Measurements from ENCODE around the gene PXN.

Gene PXN

DNA sequence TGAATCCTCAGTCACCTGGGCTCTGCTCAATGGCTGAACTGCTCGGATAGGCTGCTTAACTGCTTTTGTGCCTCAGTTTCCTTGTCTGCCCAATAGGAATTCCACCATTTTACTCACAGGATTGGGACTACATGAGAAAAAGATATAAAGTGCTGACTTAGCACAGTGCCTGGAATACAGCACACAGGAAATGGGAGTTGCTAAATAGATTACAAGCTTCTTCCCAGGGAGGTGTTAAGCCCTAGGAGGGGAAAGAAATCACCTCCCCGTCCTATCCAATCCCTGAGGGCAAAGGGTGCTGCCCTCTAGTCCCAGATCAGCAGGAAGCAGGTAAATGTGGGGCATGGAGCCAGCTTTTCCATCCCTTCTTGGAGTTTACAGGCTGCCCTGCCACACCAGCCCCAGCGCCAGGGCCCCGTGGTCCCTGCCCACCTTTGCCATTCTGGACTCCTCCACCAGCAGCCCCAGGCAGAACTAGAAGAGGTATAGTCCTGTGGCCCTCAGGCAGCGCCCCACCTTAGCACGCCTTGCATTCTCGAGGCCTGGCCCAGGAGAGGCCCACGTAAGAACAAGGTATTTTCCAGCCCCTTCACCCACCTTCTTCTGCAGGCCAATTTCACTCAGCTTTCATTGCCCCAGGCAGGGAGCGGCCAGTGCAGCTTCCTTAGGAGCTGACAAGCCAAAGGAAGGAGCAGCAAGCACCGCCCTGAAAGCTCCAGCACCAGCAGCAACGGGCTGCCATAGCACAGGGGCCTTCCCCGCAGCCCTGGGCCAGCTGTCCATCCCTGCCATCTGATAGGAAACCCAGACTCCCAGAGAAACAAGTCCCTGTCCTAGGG is 35.8 kb downstream of the PXN start:
- no peaks in the 10 kb centered on the region for H3K9me3 Mint-ChIP-seq
- TF ChIP-seq, protein P1, sequence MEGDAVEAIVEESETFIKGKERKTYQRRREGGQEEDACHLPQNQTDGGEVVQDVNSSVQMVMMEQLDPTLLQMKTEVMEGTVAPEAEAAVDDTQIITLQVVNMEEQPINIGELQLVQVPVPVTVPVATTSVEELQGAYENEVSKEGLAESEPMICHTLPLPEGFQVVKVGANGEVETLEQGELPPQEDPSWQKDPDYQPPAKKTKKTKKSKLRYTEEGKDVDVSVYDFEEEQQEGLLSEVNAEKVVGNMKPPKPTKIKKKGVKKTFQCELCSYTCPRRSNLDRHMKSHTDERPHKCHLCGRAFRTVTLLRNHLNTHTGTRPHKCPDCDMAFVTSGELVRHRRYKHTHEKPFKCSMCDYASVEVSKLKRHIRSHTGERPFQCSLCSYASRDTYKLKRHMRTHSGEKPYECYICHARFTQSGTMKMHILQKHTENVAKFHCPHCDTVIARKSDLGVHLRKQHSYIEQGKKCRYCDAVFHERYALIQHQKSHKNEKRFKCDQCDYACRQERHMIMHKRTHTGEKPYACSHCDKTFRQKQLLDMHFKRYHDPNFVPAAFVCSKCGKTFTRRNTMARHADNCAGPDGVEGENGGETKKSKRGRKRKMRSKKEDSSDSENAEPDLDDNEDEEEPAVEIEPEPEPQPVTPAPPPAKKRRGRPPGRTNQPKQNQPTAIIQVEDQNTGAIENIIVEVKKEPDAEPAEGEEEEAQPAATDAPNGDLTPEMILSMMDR (IDR thresholded peaks at IDR 0.05; ENCODE audit: unreplicated experiment in 3 of 3), result no peak

DNA sequence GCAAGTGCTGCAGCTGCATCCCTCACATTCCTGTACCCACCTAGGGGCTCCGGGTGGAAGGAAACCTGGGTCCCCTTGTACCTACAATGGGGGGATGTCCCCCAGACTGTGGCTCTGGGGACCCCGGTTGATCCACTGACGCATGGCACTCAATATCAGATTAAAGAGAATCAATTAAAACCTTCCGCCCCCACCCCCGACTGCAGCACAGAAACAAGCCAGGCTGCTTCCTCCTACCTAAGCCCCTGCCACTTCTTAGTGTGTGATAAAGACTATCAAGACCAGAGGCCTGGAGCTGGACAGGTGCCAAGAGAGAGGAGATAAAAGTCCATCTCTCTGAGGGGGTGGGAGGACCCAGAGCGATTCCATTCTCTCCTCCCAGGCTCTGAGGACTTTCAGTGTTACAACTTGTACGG is 36.5 kb downstream of the PXN start:
- peak overlapping the region; percentile 92 to 95 (median 95) for H3K27ac Mint-ChIP-seq
- no peaks in the 10 kb centered on the region for H3K36me3 Mint-ChIP-seq (ENCODE audit: low read depth)
- no peaks in the 10 kb centered on the region for H3K27me3 Mint-ChIP-seq (ENCODE audit: low read depth)
- peaks cover 76% of the 10 kb centered on the region for H3K4me1 Mint-ChIP-seq
- H3K4me3 Mint-ChIP-seq, result peak overlapping the region; percentile 47 to 65 (median 56)
- TF ChIP-seq, protein P1 (IDR thresholded peaks at IDR 0.05; ENCODE audit: unreplicated experiment in 3 of 3), result no peak
- H3K9me3 Mint-ChIP-seq, result no peaks in the 10 kb centered on the region

More for the DNA sequence above, 35.8 kb downstream of the PXN start:
- H3K4me3 Mint-ChIP-seq, result peak overlapping the region; percentile 47 to 65 (median 56)
- no peaks in the 10 kb centered on the region for H3K27me3 Mint-ChIP-seq (ENCODE audit: low read depth)
- H3K27ac Mint-ChIP-seq, result peak overlapping the region; percentile 92 to 95 (median 95)
- H3K36me3 Mint-ChIP-seq (ENCODE audit: low read depth), result no peaks in the 10 kb centered on the region
- peaks cover 82% of the 10 kb centered on the region for H3K4me1 Mint-ChIP-seq

DNA sequence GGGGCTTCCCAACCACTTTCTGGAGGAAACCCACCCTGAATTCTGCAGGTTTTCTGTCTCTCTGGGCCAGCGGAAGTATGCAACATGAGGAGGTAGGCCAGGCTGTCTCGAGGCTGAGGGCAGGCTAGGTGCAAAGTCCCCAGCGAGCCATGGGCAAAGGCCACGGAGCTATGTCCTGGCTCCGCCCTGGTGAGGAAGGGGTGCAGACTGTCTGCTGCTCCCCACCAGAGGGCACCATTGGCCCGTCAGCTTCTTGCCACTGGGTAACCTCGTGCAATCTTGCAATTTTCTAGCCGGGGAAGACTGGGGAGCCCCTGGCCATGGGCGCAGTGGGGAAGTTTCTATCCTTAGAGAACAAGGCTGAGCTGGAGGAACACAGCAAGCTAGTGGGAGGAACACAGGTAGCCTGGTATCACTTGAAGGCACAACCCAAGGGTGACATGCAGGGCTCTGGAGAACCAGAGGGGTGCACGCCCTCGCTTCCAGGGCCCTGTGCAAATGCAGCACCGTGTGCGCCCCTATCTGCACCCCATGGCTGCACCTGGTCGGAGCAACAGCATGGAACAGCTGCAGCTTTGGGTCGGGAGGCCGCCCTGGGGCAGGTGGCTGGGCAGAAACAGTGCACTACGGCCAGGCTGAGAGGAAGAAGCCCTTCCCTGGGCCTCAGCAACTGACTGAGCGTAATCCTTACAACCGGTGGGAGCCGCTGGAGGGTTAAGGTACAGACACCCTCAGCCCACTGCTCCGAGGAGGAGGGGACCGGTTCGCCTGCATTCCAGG is 37.0 kb downstream of the PXN start:
- no peaks in the 10 kb centered on the region for H3K9me3 Mint-ChIP-seq
- TF ChIP-seq, protein P1 (IDR thresholded peaks at IDR 0.05; ENCODE audit: unreplicated experiment in 3 of 3), result peak; percentile 80 to 96 (median 91)
- H3K4me3 Mint-ChIP-seq, result peak overlapping the region; percentile 47 to 65 (median 56)
- peak overlapping the region; percentile 92 to 95 (median 95) for H3K27ac Mint-ChIP-seq
- no peaks in the 10 kb centered on the region for H3K27me3 Mint-ChIP-seq (ENCODE audit: low read depth)
- no peaks in the 10 kb centered on the region for H3K36me3 Mint-ChIP-seq (ENCODE audit: low read depth)
- H3K4me1 Mint-ChIP-seq, result peaks cover 70% of the 10 kb centered on the region

DNA sequence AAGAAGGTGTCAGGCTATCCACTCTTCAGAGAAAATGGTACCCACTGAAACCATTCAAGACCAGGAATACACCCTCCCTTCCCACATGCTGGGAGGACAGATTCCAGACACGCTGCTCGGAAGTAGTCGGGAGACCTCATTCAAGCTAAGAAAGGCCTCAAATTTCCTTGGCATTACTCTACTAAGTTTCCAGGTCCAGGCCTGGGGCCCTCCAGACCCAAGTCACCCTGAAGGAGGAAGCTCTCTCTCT is 37.6 kb downstream of the PXN start:
- Mint-ChIP-seq H3K9me3 (no peaks in the 10 kb centered on the region), H3K4me3 (peak overlapping the region; percentile 45 to 56 (median 47)), H3K27ac (peak overlapping the region; percentile 92 to 95 (median 95)), H3K4me1 (peaks cover 65% of the 10 kb centered on the region), H3K27me3 (ENCODE audit: low read depth) (no peaks in the 10 kb centered on the region), H3K36me3 (ENCODE audit: low read depth) (peaks cover 2% of the 10 kb centered on the region)
- TF ChIP-seq, protein P1 (IDR thresholded peaks at IDR 0.05; ENCODE audit: unreplicated experiment in 3 of 3), result no peak

DNA sequence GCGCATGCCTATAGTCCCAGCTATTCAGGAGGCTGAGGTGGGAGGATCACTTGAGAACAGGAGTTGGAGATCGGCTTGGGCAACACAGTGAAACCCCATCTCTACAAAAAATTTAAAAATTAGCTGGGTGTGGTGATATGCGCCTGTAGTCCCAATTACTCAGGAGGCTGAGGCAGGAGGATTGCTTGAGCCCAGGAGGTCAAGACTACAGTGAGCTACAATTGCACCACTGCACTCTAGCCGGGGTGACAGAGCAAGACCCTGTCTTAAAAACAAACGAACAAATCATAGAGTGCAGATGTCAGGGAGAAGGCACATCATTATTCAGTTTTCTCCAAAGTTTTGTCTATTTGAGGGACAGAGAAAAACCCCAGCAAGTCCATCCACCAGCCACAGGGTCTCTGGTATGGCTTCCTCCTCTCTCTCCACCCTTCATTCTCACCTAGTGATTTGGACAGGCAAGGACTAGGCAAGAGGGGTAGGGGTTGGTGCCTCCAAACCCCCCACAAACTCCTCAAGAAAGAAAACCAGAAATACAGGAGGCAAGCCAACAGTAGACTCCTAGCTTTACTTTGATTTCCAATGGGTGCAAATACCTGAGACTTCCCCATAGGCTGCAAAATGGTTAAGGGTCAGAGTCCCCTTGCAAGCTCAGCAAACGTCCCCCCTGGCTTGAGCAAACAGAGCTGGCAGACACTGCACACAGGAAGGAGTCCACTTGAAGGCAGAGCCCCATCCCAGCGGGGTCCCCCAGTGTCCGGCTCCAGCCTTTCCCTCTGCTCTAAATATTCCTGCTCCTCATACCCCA is 38.1 kb downstream of the PXN start:
- Mint-ChIP-seq H3K36me3 (ENCODE audit: low read depth) (peaks cover 6% of the 10 kb centered on the region), H3K27ac (peak overlapping the region; percentile 92 to 95 (median 95)), H3K4me3 (peak overlapping the region in 2 of 3 experiments; percentile 10 to 56), H3K4me1 (peaks cover 59% of the 10 kb centered on the region), H3K9me3 (no peaks in the 10 kb centered on the region), H3K27me3 (ENCODE audit: low read depth) (no peaks in the 10 kb centered on the region)
- TF ChIP-seq, protein P1 (IDR thresholded peaks at IDR 0.05; ENCODE audit: unreplicated experiment in 3 of 3), result no peak
